GM21390 (cell line): Measurements from ENCODE around the gene TNFRSF9.
"Not testable (repeated sequence)": the region's sequence is repeated elsewhere in the genome, so short reads cannot be mapped to it uniquely, and the experiment has no call there.

Experiments used
- ATAC-seq: cut with Tn5 transposase; IDR thresholded peaks from one replicate; pipeline ENCODE4 v1.9.1; 2021; ENCODE audit not compliant: unreplicated experiment

TNFRSF9 gene

GRCh38 chr1:7961216-7962013, 20.8 kb upstream of the TNFRSF9 start, which contains the start of gene PARK7:
PARK7 (plus strand) TSS chr1:7961711; CDS start chr1:7962786, 1,075 bp downstream.
- ATAC-seq: peak; percentile 89

- no peak for ATAC-seq
Measured at GRCh38 chr1:7960867-7961215, 20.2 kb upstream of the TNFRSF9 start.

- no peak for ATAC-seq
Measured at GRCh38 chr1:7960165-7960564, 19.5 kb upstream of the TNFRSF9 start.

GRCh38 chr1:7956218-7957032, 15.8 kb upstream of the TNFRSF9 start:
- no peak for ATAC-seq

GRCh38 chr1:7954683-7955082, 14.0 kb upstream of the TNFRSF9 start:
- ATAC-seq: no peak

GRCh38 chr1:7953850-7954609, 13.4 kb upstream of the TNFRSF9 start:
- ATAC-seq: peak; percentile 98

GRCh38 chr1:7952791-7953190, 12.2 kb upstream of the TNFRSF9 start:
- not testable (repeated sequence) for ATAC-seq

GRCh38 chr1:7948960-7949359, 8.3 kb upstream of the TNFRSF9 start:
- no peak for ATAC-seq

GRCh38 chr1:7943251-7943650, 2.6 kb upstream of the TNFRSF9 start:
- no peak for ATAC-seq

GRCh38 chr1:7942214-7942921, 1.7 kb upstream of the TNFRSF9 start:
- ATAC-seq: no peak

- no peak for ATAC-seq
Measured at GRCh38 chr1:7941437-7941793, 776 bp upstream of the TNFRSF9 start.

GRCh38 chr1:7940034-7940433, 605 bp downstream of the TNFRSF9 start:
- ATAC-seq: no peak

- no peak for ATAC-seq
Measured at GRCh38 chr1:7938070-7938469, 2.6 kb downstream of the TNFRSF9 start.

GRCh38 chr1:7932524-7933138, 8.0 kb downstream of the TNFRSF9 start:
- ATAC-seq: no peak

GRCh38 chr1:7931446-7931812, 9.2 kb downstream of the TNFRSF9 start:
- ATAC-seq: no peak

- no peak for ATAC-seq
Measured at GRCh38 chr1:7930645-7931445, 9.8 kb downstream of the TNFRSF9 start.

- no peak for ATAC-seq
Measured at GRCh38 chr1:7929637-7930036, 11.0 kb downstream of the TNFRSF9 start.

GRCh38 chr1:7928247-7928646, 12.4 kb downstream of the TNFRSF9 start:
- ATAC-seq: no peak

GRCh38 chr1:7927061-7927460, 13.6 kb downstream of the TNFRSF9 start:
- not testable (repeated sequence) for ATAC-seq

GRCh38 chr1:7922301-7922700, 18.3 kb downstream of the TNFRSF9 start:
- ATAC-seq: no peak
